Muscle layer of duodenum (tissue), 2 donors: ENCODE data around the gene C1orf141.
"Not testable (repeated sequence)": the region's sequence is repeated elsewhere in the genome, so short reads cannot be mapped to it uniquely, and the experiment has no call there.

ENCODE experiments used
- H3K27ac ChIP-seq: one replicate; pipeline ENCODE4 v1.7.0; 2013; ENCODE audit warnings: mild to moderate bottlenecking, low read length
- H3K27me3 ChIP-seq: one replicate; pipeline ENCODE4 v1.7.0; 2013; ENCODE audit warnings: low read depth, mild to moderate bottlenecking, control low read depth, low read length
- H3K36me3 ChIP-seq, 2 donors: one replicate each; pipeline ENCODE4 v1.7.0; 2013; ENCODE audit warnings: low read length in 2 of 2, control low read depth in 1 of 2, mild to moderate bottlenecking in 1 of 2; ENCODE audit not compliant: insufficient read depth in 2 of 2, control insufficient read depth in 1 of 2
- H3K4me1 ChIP-seq, 2 donors: one replicate each; pipeline ENCODE4 v1.7.0; 2013; ENCODE audit warnings: low read length in 2 of 2, mild to moderate bottlenecking in 2 of 2, control low read depth in 1 of 2, moderate library complexity in 1 of 2; ENCODE audit not compliant: insufficient read depth in 2 of 2, control insufficient read depth in 1 of 2
- H3K4me3 ChIP-seq, 2 donors: one replicate each; pipeline ENCODE4 v1.7.0; 2013; ENCODE audit warnings: low read length in 2 of 2, low read depth in 1 of 2, mild to moderate bottlenecking in 1 of 2
- H3K9me3 ChIP-seq, 2 donors: one replicate each; pipeline ENCODE4 v1.7.0; 2013; ENCODE audit warnings: low read length in 2 of 2, control low read depth in 1 of 2, mild to moderate bottlenecking in 1 of 2; ENCODE audit not compliant: control insufficient read depth in 1 of 2
- donor health status: healthy.

The C1orf141 gene

GRCh38 chr1:67141832-67142231, 7.1 kb upstream of the C1orf141 start:
- H3K9me3 ChIP-seq, H3K27me3 ChIP-seq: not testable (repeated sequence)

DNA sequence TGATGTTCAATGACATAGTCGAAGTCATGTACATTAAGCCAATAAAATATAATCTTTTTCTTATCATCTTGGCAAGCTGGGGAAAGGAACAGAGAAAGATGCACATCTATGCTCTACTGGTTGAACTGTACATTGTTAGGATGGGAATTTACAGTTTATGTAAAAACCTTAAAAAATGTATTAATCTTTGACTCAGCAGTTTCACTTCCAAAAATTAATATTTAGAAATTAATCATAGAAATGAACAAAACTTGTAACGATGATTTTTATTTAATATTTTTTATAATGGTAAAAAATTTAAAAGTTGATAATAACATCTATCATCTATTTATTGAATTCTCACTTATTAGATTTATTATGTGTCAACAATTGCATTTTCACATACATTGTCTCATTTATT, 5.7 kb upstream of the C1orf141 start:
- Histone ChIP-seq H3K27ac (no peak overlapping the region), H3K4me3 (no peak overlapping the region), H3K4me1 (no peaks in the 10 kb centered on the region), H3K36me3 (no peaks in the 10 kb centered on the region), H3K9me3 (no peaks in the 10 kb centered on the region), H3K27me3 (no peaks in the 10 kb centered on the region)

More at GRCh38 chr1:67141832-67142231, 7.1 kb upstream of the C1orf141 start:
- H3K4me3 ChIP-seq, H3K4me1 ChIP-seq, H3K36me3 ChIP-seq, H3K27ac ChIP-seq: not testable (repeated sequence)

DNA sequence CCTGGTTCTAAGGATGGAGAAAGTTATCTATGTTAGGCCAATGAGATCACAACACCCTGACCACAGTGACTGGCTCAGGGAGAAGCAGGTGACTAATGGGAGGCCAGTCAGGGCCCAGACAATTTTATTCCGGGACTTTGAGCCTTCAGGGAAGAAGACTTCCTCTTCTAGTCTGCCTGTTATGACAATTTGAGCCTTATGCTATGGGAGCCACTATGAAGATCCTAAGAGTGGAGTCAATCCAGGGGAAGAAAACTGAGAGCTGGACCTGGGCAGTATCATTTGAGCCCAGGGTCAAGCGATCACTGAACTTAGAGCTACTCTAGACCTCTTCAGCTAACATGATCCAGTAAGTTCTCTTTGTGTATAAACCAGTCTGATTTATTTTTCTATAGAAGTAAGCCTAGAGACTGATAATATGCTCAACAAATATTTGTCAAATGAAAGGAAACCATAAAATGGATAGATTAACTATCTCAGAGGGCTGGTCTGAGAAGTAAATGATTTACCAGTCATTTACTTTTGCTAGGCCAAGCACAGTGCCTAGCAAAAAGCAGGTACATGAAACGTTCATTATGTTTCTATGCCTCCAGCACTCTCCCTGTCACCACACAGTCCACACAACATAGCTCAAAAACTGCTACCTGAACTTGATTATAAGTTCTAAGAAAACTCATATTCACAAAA, 4.2 kb upstream of the C1orf141 start:
- Histone ChIP-seq H3K27ac (no peak overlapping the region), H3K4me1 (peaks cover 0 to 9% of the 10 kb centered on the region in 2 donors), H3K27me3 (peaks cover 5% of the 10 kb centered on the region), H3K9me3 (no peaks in the 10 kb centered on the region), H3K36me3 (no peaks in the 10 kb centered on the region), H3K4me3 (peak overlapping the region in 1 of 2 donors; percentile 12)

DNA sequence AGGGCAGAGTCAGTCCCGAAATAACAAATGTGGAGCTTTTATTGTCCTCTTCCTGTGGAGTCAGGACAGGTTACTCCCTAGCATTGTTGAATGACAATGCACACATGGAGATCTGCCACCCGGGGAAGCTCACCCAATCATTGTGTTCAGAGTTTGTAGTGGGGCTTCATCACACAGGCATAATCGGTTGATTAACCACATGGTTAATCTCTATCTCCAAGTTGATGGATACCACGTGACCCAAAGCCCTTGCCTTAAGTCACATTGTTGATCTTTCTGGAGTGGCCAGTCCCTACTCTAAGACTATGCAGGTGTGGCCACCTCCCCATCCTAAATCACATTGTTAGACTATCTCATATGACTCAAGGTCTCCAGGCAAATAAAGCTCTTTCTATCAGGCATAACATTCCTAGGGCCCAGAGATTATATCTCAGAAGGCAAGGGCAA, 2.6 kb upstream of the C1orf141 start:
- Histone ChIP-seq H3K36me3 (no peaks in the 10 kb centered on the region), H3K4me1 (peaks cover 0 to 9% of the 10 kb centered on the region in 2 donors), H3K9me3 (no peaks in the 10 kb centered on the region), H3K27me3 (peaks cover 5% of the 10 kb centered on the region), H3K27ac (no peak overlapping the region), H3K4me3 (no peak overlapping the region)

- H3K36me3 ChIP-seq = no peaks in the 10 kb centered on the region
- peaks cover 5% of the 10 kb centered on the region for H3K27me3 ChIP-seq
- H3K27ac ChIP-seq = no peak overlapping the region
- no peaks in the 10 kb centered on the region for H3K9me3 ChIP-seq
- peak overlapping the region; percentile 46 to 63 for H3K4me3 ChIP-seq
- peaks cover 0 to 9% of the 10 kb centered on the region in 2 donors for H3K4me1 ChIP-seq
Observed at GRCh38 chr1:67135354-67135753, 584 bp upstream of the C1orf141 start.

DNA sequence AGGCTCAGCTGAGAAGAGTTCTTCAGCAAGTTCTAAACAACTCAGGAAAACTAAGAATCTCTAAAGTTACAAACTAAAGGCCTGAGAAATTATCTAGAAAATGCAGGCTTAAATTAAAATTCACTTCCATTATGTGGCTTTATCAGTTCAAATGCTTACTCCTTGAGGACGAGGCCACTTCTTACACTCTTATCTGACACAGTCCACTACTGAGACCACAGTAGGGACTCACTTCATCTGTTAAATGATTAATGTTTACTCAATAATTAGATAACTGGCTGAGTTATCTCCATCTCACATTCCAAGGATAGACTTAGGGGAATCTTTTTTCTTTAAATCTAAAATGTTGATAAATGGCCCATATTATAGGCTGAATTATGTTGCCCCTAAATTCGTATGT, 1.6 kb downstream of the C1orf141 start:
- H3K27me3 ChIP-seq = peaks cover 5% of the 10 kb centered on the region
- H3K36me3 ChIP-seq = no peaks in the 10 kb centered on the region
- H3K4me3 ChIP-seq = no peak overlapping the region
- H3K9me3 ChIP-seq = no peaks in the 10 kb centered on the region
- H3K4me1 ChIP-seq = peaks cover 0 to 9% of the 10 kb centered on the region in 2 donors
- no peak overlapping the region for H3K27ac ChIP-seq

DNA sequence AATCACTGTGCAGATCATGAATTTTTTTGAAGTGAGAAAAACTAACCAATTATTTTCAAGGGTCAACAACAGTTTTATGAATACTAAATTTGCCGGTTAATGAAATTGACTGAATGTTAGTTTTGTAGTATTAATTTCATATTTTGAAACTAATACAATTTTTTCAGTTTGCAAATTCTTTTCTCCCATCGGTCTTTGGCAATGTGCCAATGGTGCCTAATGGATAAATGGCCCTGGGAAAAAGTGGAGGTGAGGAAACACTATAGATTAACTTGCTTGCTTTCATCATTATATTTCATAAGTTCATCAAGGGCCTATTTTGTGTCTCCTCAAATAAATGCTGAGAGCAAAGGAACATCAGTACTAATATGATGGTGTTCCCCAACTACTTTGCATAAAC, 4.1 kb downstream of the C1orf141 start:
- Histone ChIP-seq H3K4me3 (no peak overlapping the region), H3K27me3 (peaks cover 5% of the 10 kb centered on the region), H3K4me1 (peaks cover 0 to 9% of the 10 kb centered on the region in 2 donors), H3K27ac (no peak overlapping the region), H3K36me3 (no peaks in the 10 kb centered on the region), H3K9me3 (no peaks in the 10 kb centered on the region)

DNA sequence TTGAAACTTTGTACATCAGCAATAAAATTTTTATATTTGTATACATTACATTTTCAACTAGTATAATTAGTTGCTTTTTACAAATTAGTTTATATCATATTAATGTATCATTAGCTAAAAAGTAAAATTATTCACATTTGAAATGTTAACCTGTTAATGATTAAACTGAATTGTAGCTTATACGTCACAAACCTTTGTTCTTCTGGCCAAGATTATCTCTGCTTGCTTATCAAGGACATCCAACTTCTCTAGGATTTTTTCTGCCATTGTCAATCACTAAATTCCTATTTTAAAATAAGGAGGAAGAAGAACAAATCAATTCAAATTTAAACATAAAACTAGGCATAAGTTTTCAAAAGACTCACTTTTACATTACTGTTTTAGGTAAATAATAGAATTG, 7.8 kb downstream of the C1orf141 start:
- no peak overlapping the region for H3K4me3 ChIP-seq
- no peaks in the 10 kb centered on the region for H3K4me1 ChIP-seq
- no peaks in the 10 kb centered on the region for H3K27me3 ChIP-seq
- H3K36me3 ChIP-seq = no peaks in the 10 kb centered on the region
- no peak overlapping the region for H3K27ac ChIP-seq
- H3K9me3 ChIP-seq = no peaks in the 10 kb centered on the region

- no peaks in the 10 kb centered on the region for H3K36me3 ChIP-seq
- H3K9me3 ChIP-seq = no peaks in the 10 kb centered on the region
- H3K27ac ChIP-seq = no peak overlapping the region
- H3K27me3 ChIP-seq = no peaks in the 10 kb centered on the region
- H3K4me1 ChIP-seq = no peaks in the 10 kb centered on the region
- H3K4me3 ChIP-seq = no peak overlapping the region
Observed at GRCh38 chr1:67126111-67126746, 8.5 kb downstream of the C1orf141 start.

GRCh38 chr1:67124455-67124854, 10.3 kb downstream of the C1orf141 start:
- no peaks in the 10 kb centered on the region for H3K4me1 ChIP-seq
- no peaks in the 10 kb centered on the region for H3K27me3 ChIP-seq
- no peak overlapping the region for H3K27ac ChIP-seq
- no peak overlapping the region for H3K4me3 ChIP-seq
- no peaks in the 10 kb centered on the region for H3K36me3 ChIP-seq
- peaks cover 0 to 5% of the 10 kb centered on the region in 2 donors for H3K9me3 ChIP-seq

DNA sequence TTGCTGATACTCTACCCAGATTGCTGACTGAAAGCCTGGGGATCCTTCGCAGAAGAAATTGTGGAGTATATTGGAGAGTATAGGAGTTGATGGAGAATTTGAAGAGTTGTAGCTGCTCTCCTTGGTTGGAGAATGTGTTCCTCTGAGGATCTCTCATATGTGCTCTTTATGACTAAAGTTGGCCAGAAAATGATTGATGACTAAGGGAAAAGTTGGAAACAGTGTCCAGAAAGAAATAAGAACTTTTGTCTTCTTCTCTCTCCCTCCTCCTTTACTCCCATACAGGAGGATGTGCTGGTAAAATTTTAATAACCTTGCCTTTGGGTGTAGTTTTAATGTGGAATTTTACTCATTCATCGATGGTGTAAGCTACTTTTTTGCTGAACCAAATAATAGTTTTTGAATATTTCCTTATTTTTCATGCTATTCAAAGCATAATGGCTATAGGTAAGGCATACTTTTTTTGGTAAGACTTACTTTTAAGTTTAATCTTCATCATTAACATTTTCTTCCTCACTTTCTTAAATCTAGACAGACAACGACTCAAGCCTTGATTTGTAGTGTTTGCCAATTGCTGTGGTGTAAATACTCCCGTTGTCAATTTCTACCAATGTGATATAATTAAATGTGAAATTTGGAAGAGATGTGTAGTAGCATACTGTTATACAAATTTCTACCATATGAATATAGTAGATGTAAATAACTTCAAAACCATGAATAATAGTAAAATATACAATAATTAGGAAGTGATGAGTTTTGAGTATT, 13.7 kb downstream of the C1orf141 start:
- H3K27me3 ChIP-seq = no peaks in the 10 kb centered on the region
- H3K4me3 ChIP-seq = no peak overlapping the region
- no peak overlapping the region for H3K27ac ChIP-seq

More for the DNA sequence above, 13.7 kb downstream of the C1orf141 start:
- no peaks in the 10 kb centered on the region for H3K4me1 ChIP-seq
- H3K36me3 ChIP-seq = no peaks in the 10 kb centered on the region
- peaks cover 0 to 5% of the 10 kb centered on the region in 2 donors for H3K9me3 ChIP-seq
